IMR-90 (cell line): ENCODE results near the gene TAPT1.

Source experiments
- CEBPB ChIP-seq: IDR thresholded peaks from 2 replicates; pipeline ENCODE4 v1.6.1; 2012; ENCODE audit warnings: low read depth, low read length, improper control_type of control experiment
- CHD1 ChIP-seq: IDR thresholded peaks from 2 replicates; pipeline ENCODE4 v1.6.1; 2012; ENCODE audit warnings: low read depth, low read length, improper control_type of control experiment
- CTCF ChIP-seq: conservative IDR thresholded peaks from 2 replicates; pipeline ENCODE4 v1.5.1; 2012; ENCODE audit warnings: mild to moderate bottlenecking, low read depth, low read length, improper control_type of control experiment
- NFE2L2 ChIP-seq: fragments of 150-350 bp; IDR thresholded peaks from 2 replicates; pipeline ENCODE4 v1.6.1; 2016; ENCODE audit warnings: low read depth, mild to moderate bottlenecking, low read length
- RAD21 ChIP-seq: IDR thresholded peaks from 2 replicates; pipeline ENCODE4 v1.6.1; 2012; ENCODE audit warnings: low read length, improper control_type of control experiment
- RCOR1 ChIP-seq: IDR thresholded peaks from 2 replicates; pipeline ENCODE4 v1.6.1; 2012; ENCODE audit warnings: mild to moderate bottlenecking, low read length, improper control_type of control experiment; ENCODE audit not compliant: insufficient replicate concordance
- SMC3 ChIP-seq: fragments of 150-350 bp; IDR thresholded peaks from 2 replicates; pipeline ENCODE4 v1.6.1; 2016; ENCODE audit warnings: low read depth, mild to moderate bottlenecking, antibody characterized with exemption, low read length, moderate library complexity

- TF ChIP-seq CTCF (no peak), NFE2L2 (no peak), RCOR1 (no peak), CHD1 (no peak), RAD21 (no peak), CEBPB (no peak), SMC3 (no peak)
These were observed 4.0 kb upstream of the TAPT1 start for GRCh38 chr4:16230308-16230707.
